OCI-LY1 (cell line): ENCODE data around the gene MYL6.

Experiments used
- EZH2 ChIP-seq: fragments of 200-600 bp; sonication (generic), shearing (Covaris generic); IDR thresholded peaks from 2 replicates; pipeline ENCODE4 v1.8.0; 2017; ENCODE audit warnings: borderline replicate concordance, mixed run types, mild to moderate bottlenecking, antibody characterized with exemption, low read length, moderate library complexity, mixed read lengths
- TF ChIP-seq, protein P1 (sequence below): fragments of 200-600 bp; sonication (generic), shearing (Covaris generic); IDR thresholded peaks from 2 replicates; pipeline ENCODE4 v1.5.1; 2017; ENCODE audit warnings: mild to moderate bottlenecking, antibody characterized with exemption, low read length, moderate library complexity, mixed read lengths

DNA sequence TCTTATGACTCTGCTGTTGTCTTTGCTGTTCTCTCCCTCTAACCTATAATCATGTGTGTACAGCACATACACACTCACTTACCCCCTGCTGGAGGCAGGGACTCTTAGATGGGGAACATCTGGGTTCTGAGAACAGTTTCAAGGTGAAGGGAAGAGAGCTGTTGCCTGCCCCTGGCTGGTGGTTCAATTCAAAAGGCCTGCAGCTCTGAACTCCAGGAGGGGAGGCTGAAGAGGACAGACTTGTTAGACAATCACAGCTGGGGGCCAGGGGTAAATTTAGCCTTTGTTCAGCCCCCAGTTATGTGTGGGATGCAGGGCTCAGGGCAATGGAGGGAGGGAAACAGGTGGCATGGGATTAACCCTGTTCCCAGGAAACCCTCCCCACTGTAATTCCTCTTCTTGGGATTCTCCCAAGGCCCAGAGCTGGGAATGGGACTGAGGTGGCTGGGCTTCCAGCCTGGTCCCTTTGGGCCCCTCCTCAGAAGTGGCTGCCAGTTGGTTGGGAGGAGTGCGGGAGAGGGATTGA, 3.9 kb upstream of the MYL6 start:
- no peak for TF ChIP-seq EZH2
- TF ChIP-seq, protein P1, sequence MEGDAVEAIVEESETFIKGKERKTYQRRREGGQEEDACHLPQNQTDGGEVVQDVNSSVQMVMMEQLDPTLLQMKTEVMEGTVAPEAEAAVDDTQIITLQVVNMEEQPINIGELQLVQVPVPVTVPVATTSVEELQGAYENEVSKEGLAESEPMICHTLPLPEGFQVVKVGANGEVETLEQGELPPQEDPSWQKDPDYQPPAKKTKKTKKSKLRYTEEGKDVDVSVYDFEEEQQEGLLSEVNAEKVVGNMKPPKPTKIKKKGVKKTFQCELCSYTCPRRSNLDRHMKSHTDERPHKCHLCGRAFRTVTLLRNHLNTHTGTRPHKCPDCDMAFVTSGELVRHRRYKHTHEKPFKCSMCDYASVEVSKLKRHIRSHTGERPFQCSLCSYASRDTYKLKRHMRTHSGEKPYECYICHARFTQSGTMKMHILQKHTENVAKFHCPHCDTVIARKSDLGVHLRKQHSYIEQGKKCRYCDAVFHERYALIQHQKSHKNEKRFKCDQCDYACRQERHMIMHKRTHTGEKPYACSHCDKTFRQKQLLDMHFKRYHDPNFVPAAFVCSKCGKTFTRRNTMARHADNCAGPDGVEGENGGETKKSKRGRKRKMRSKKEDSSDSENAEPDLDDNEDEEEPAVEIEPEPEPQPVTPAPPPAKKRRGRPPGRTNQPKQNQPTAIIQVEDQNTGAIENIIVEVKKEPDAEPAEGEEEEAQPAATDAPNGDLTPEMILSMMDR = no peak
